Activated CD4-positive, alpha-beta T cell treated with anti-CD3 and anti-CD28 coated beads, Interleukin-2, amount 10 ng/mL, durations not matched to agents 24 days and 14 days (primary cell): ENCODE data around the gene POMT2. TPM values are rescaled to one million over a fixed set of nuclear protein-coding genes. Genes with fewer than 3 reads are reported as not detected.
"Not testable (repeated sequence)": the region's sequence is repeated elsewhere in the genome, so short reads cannot be mapped to it uniquely, and the experiment has no call there.

Experiments
- DNase-seq: peaks from one replicate; pipeline ENCODE4 v3.0.0; 2022
- H3K27ac Mint-ChIP-seq: one replicate; pipeline ENCODE4 v1.8.0; 2022; ENCODE audit warnings: mild to moderate bottlenecking, mixed read lengths
- H3K27me3 Mint-ChIP-seq: one replicate; pipeline ENCODE4 v1.8.0; 2022; ENCODE audit warnings: mixed read lengths
- H3K36me3 Mint-ChIP-seq: one replicate; pipeline ENCODE4 v1.8.0; 2022; ENCODE audit warnings: low read depth, mild to moderate bottlenecking, mixed read lengths
- H3K4me1 Mint-ChIP-seq: one replicate; pipeline ENCODE4 v1.8.0; 2021; ENCODE audit warnings: mixed read lengths
- H3K4me3 Mint-ChIP-seq: one replicate; pipeline ENCODE4 v1.8.0; 2022; ENCODE audit warnings: mild to moderate bottlenecking, moderate library complexity, mixed read lengths
- H3K9me3 Mint-ChIP-seq: one replicate; pipeline ENCODE4 v1.8.0; 2021; ENCODE audit warnings: mixed read lengths
- intact Hi-C: fragments of 100-400 bp; cut with micrococcal nuclease; formaldehyde crosslinking; loops from one replicate; pipeline ENCODE4 v1.15.1; 2023
- total RNA-seq: library from RNA; stranded (reverse); gene quantifications from 2 replicates; pipeline ENCODE4 v1.2.3, GENCODE V29; 2022

POMT2 gene
- total RNA-seq, 1 donor from 2014 or later: 23.5 TPM

- intact Hi-C loops, H3K9me3 Mint-ChIP-seq, DNase-seq, H3K27me3 Mint-ChIP-seq, H3K4me3 Mint-ChIP-seq, H3K36me3 Mint-ChIP-seq, H3K27ac Mint-ChIP-seq: not testable (repeated sequence)
- peaks cover 14% of the 10 kb centered on the region for H3K4me1 Mint-ChIP-seq
Observed at GRCh38 chr14:77318756-77319155, 1.9 kb downstream of the POMT2 start.

GRCh38 chr14:77318006-77318553 is 2.6 kb downstream of the POMT2 start:
- Mint-ChIP-seq H3K27ac (no peak overlapping the region), H3K4me3 (no peak overlapping the region), H3K4me1 (peaks cover 14% of the 10 kb centered on the region), H3K9me3 (no peaks in the 10 kb centered on the region), H3K36me3 (no peaks in the 10 kb centered on the region), H3K27me3 (no peaks in the 10 kb centered on the region)
- intact Hi-C loops: no loop called here
- DNase-seq: no peak

DNA sequence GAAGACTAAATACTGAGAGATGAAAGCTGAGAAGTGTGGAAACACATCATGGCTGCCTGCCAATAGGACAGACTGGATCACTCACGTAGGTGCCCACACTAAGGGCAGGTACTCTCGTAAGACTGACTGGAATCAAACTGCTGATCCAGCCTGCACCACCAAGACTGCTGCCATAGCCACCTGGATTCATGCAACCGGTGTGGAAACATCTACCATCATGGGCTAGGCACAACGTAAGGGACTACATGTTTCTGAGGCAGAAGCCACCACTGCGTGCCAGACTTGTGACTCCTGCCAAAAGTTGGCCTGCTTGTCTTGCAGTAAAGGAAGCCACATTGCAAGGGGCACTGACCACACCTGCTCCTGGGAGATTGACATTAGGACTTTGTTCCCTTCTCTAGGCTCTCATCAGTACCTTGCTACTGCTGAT is 3.8 kb downstream of the POMT2 start:
- intact Hi-C loops: loop anchor here (1.0 kb wide), 3 partner anchors 14 to 219 kb away; partner anchors contain the start of gene CIPC
- Mint-ChIP-seq H3K4me1 (peaks cover 9% of the 10 kb centered on the region), H3K4me3 (no peak overlapping the region), H3K9me3 (no peaks in the 10 kb centered on the region), H3K27me3 (no peaks in the 10 kb centered on the region), H3K27ac (no peak overlapping the region), H3K36me3 (no peaks in the 10 kb centered on the region)
- peak; percentile 55 for DNase-seq

GRCh38 chr14:77316195-77316505 is 4.5 kb downstream of the POMT2 start:
- H3K9me3 Mint-ChIP-seq: no peaks in the 10 kb centered on the region
- intact Hi-C loops: loop anchor here (1.0 kb wide), 3 partner anchors 13 to 218 kb away; partner anchors contain the start of gene CIPC
- H3K4me3 Mint-ChIP-seq: no peak overlapping the region
- H3K4me1 Mint-ChIP-seq: peaks cover 8% of the 10 kb centered on the region
- H3K27ac Mint-ChIP-seq: no peak overlapping the region
- no peaks in the 10 kb centered on the region for H3K27me3 Mint-ChIP-seq
- no peak for DNase-seq
- no peaks in the 10 kb centered on the region for H3K36me3 Mint-ChIP-seq

DNA sequence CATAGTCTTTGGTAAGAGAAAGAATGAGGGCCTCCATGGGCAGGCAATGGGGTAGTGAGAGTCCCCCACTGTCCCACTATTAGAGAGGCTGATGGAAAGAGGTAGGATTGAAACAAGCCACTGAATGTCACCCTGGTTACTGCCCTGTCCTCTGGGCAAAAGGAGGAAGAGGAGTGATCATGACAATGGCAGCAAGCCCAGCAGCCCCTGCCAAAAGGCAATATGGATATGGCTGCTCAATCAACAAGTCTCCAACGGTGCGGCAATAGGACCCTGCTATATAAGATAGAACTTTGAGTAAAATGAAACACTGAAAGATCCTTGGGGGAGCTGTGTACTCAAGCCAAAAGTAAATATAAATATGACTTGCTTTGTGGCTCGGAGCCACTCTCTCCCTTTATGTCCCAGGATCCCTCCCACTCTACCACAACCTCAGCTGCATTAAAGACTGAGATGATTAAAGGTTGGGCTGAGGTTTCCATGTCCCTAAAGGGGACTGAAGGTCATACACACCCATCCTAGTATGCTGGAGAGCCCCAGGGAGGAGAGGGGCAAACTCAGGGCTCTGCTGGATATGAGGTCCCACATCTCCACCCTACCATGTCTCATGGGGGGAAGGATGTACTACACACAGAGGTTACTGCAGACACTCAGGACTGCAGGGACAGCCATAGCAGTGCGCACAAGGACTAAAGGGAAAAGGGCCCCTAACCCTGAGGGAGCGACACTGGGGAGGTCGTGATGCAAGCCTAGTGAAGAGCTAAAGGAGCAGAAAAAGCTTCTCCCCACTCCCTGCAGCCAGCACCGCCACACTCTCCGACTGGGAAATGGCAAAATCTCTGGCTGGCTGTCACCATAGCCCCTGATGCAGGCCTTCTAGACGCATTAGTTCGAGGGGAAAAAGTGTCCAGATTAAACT is 5.9 kb downstream of the POMT2 start:
- no peaks in the 10 kb centered on the region for H3K27me3 Mint-ChIP-seq
- intact Hi-C loops: no loop called here
- no peak for DNase-seq
- no peak overlapping the region for H3K27ac Mint-ChIP-seq
- H3K4me3 Mint-ChIP-seq: no peak overlapping the region
- H3K9me3 Mint-ChIP-seq: no peaks in the 10 kb centered on the region
- no peaks in the 10 kb centered on the region for H3K36me3 Mint-ChIP-seq
- peaks cover 4% of the 10 kb centered on the region for H3K4me1 Mint-ChIP-seq

DNA sequence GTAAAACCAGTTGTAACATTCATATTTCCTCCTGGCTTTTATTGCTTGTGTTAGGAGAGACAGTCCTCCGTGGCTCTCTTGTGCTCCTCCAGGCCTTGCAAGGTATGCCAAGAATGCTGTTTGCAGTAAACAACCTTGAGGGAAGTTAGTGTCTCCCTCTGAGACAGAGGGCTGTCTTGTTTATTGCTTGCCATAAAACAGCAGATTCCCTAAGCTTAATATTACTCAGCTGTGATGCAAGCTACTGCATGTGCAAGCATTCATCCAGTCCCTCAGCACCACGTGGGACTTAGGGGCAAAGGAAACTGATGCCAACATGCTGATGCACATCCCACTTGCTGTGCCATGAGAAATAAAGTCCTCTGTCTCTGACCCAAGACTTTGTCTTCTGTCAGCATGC is 6.6 kb downstream of the POMT2 start:
- H3K4me3 Mint-ChIP-seq: no peak overlapping the region
- H3K9me3 Mint-ChIP-seq: no peaks in the 10 kb centered on the region
- intact Hi-C loops: no loop called here
- peaks cover under 1% of the 10 kb centered on the region for H3K4me1 Mint-ChIP-seq
- H3K27ac Mint-ChIP-seq: no peak overlapping the region
- H3K36me3 Mint-ChIP-seq: no peaks in the 10 kb centered on the region
- DNase-seq: no peak
- no peaks in the 10 kb centered on the region for H3K27me3 Mint-ChIP-seq

DNA sequence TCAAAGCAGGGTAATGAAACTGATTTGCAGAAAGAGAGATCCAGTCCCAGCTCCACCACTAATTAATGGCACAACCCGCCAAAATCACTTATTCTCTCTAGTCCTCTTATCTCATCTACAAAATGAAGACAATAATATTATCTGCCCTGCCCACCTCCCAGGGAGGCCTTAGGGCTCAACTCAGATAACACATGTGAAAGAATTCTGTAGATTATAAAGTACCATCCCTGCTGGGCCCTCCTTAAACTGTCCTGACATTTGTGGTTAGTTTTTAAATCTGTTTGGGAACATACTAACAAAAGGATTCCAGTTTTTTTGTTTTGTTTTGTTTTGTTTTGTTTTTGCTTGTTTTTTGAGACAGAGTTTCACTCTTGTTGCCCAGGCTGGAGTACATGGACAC is 7.3 kb downstream of the POMT2 start:
- no peaks in the 10 kb centered on the region for H3K4me1 Mint-ChIP-seq
- no peaks in the 10 kb centered on the region for H3K27me3 Mint-ChIP-seq
- DNase-seq: no peak
- no peak overlapping the region for H3K4me3 Mint-ChIP-seq
- no peaks in the 10 kb centered on the region for H3K9me3 Mint-ChIP-seq
- no peaks in the 10 kb centered on the region for H3K36me3 Mint-ChIP-seq
- no peak overlapping the region for H3K27ac Mint-ChIP-seq
- intact Hi-C loops: no loop called here

DNA sequence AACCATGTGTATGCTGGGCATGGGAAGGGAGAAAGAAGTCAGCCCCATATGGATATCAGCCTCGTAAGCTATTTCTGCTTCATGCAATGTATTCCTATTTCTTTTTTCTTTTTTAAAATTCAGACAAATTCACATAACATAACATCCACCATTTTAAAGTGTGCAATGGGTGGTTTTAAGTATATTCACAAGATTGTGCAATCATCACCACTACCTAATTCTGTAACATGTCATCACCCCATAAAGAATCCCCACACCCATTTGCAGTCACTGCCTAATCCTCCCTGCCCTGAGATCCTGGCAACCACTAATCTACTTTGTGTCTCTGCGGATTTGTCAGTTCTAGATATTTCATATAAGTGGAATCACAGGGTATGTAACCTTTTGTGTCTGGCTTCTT is 9.5 kb downstream of the POMT2 start:
- Mint-ChIP-seq H3K27ac (no peak overlapping the region), H3K4me3 (no peak overlapping the region), H3K9me3 (no peaks in the 10 kb centered on the region), H3K36me3 (no peaks in the 10 kb centered on the region), H3K27me3 (no peaks in the 10 kb centered on the region), H3K4me1 (peaks cover 6% of the 10 kb centered on the region)
- DNase-seq: no peak
- intact Hi-C loops: no loop called here

DNA sequence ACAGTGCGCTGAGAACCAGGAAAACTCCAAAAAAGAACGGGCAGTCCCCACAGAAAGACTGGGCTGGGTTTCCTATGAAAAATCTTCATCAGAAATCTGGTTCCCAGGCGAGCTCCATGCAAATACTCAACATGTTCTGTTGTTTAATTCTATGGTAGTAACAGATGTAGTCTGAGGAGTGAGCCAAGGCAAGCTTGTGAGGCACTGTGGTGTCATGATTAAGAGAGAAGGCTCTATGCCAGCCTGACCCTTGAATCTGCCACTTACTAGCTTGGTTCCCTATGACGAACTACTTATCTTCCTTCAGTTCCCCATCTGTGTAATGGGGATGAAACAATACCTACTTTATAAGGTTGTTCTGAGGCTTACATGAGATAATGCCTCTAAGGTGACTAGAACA is 10.7 kb downstream of the POMT2 start:
- H3K4me3 Mint-ChIP-seq: no peak overlapping the region
- H3K27ac Mint-ChIP-seq: no peak overlapping the region
- intact Hi-C loops: no loop called here
- no peaks in the 10 kb centered on the region for H3K27me3 Mint-ChIP-seq
- no peak for DNase-seq
- no peaks in the 10 kb centered on the region for H3K36me3 Mint-ChIP-seq
- no peaks in the 10 kb centered on the region for H3K9me3 Mint-ChIP-seq
- peaks cover 9% of the 10 kb centered on the region for H3K4me1 Mint-ChIP-seq

DNA sequence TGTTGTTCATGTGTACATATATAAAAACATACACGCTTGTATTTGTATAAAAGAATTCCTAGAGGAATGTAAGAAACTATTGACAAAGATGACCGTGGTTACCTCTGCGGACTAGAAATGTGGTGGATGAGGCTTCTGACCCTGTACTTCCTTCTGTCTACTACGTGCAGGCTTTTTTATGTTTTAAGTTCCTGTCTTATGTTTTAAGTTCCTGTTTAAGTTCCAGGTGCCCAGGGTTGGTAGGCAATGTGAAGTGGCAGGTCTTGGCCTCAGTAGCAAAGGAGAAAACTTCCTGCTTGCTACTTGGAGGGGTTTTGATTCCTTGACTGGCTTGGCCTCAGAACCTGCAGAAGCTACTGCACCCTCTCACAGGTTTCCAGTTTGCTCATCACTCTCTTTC is 11.6 kb downstream of the POMT2 start:
- no peak overlapping the region for H3K4me3 Mint-ChIP-seq
- H3K4me1 Mint-ChIP-seq: peaks cover 15% of the 10 kb centered on the region
- no peaks in the 10 kb centered on the region for H3K27me3 Mint-ChIP-seq
- no peaks in the 10 kb centered on the region for H3K9me3 Mint-ChIP-seq
- no peak overlapping the region for H3K27ac Mint-ChIP-seq
- no peak for DNase-seq
- intact Hi-C loops: no loop called here
- H3K36me3 Mint-ChIP-seq: peaks cover 2% of the 10 kb centered on the region

- intact Hi-C loops: no loop called here
- Mint-ChIP-seq H3K4me3 (no peak overlapping the region), H3K4me1 (peaks cover 29% of the 10 kb centered on the region), H3K9me3 (no peaks in the 10 kb centered on the region), H3K27ac (no peak overlapping the region), H3K27me3 (no peaks in the 10 kb centered on the region), H3K36me3 (peaks cover 2% of the 10 kb centered on the region)
- no peak for DNase-seq
Observed at GRCh38 chr14:77306851-77307496, 13.7 kb downstream of the POMT2 start.

GRCh38 chr14:77306416-77306815 is 14.3 kb downstream of the POMT2 start:
- peaks cover 2% of the 10 kb centered on the region for H3K36me3 Mint-ChIP-seq
- DNase-seq: no peak
- no peaks in the 10 kb centered on the region for H3K27me3 Mint-ChIP-seq
- no peak overlapping the region for H3K27ac Mint-ChIP-seq
- intact Hi-C loops: no loop called here
- H3K4me1 Mint-ChIP-seq: peaks cover 29% of the 10 kb centered on the region
- H3K4me3 Mint-ChIP-seq: no peak overlapping the region
- no peaks in the 10 kb centered on the region for H3K9me3 Mint-ChIP-seq

DNA sequence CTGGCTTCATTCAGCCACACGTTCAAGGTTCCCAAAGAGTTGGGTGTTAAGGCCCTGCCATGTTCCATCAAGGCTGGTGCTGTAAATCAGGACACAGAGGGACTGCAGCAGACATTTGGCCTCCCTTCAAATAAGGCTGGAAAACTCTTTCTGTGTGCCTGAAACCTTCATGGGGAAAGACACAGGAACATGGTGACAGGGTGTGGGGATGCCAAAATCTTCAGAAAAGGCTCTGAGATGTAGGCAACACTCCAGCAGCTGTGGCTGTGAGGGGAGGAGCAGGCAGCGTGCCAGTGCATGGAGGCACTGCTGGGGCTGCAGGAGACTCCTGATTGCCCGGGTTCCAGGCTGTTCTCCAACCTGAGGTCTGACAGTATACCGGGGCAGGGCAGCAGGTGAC is 15.0 kb downstream of the POMT2 start:
- Mint-ChIP-seq H3K36me3 (peaks cover 2% of the 10 kb centered on the region), H3K27ac (no peak overlapping the region), H3K4me3 (no peak overlapping the region), H3K9me3 (no peaks in the 10 kb centered on the region), H3K4me1 (peaks cover 29% of the 10 kb centered on the region), H3K27me3 (no peaks in the 10 kb centered on the region)
- intact Hi-C loops: no loop called here
- DNase-seq: no peak
